Measurements from ENCODE around the gene POLD4. TPM values are rescaled to one million over a fixed set of nuclear protein-coding genes. Genes with fewer than 3 reads are reported as not detected.

The POLD4 gene
- total and polyA plus RNA-seq, 2 of the 13 experiments (the other 11 are each of a cell fraction or from before 2014, with no cell fraction given): 10.5 to 27.4 TPM

DNA sequence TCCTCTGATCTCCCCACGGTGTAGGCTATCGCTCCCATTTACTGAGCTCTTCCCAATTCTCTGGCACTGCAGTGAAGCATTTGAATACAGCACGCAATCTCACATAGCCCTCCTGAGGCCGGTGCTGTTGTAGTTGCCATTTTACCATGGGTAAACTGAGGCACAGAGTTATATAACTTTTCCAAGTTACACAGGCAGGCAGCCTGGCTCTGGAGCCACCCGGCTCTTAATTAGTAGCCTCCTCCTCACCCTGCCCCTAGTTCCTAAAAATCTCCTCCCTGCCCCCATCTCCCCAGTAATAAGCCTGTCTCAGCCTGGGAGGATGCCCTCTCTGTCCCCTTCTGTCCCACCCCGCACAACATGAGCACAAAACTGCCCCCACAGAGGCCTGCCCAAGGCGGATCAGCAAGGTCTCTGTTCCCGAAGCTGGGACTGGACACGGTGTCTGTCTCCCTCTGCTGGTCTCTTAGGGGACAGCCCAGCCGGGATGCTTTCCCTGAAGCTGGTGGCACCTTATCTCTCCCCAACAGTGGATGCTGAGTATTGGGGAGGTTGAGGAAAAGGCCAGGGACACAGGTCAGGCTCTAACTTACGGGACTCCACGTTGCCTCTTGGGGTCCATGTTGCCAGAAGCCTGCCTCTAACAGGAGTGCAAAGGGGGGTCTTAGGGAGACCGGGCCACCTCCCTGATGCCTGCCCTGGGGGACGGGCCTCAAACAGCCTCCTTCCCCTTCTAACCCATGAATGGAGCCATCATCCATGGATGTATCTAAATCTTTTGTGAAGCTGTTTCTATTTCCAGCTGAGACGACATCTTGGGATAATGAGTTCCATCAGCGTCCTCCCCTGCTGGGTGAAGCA, 29.2 kb upstream of the POLD4 start:
- H3K4me2 ChIP-seq (ENCODE audit: low read depth, low read length): no peak overlapping the region
- no peak overlapping the region for H2AFZ ChIP-seq (ENCODE audit: low read length)
- no peak overlapping the region for H3K4me3 ChIP-seq (replicated peaks in 1 of 3; ENCODE audit: insufficient read depth in 1 of 3, low read depth in 2 of 3, low read length in 3 of 3)
- in situ Hi-C loops (cut with HindIII; ENCODE audit: extremely low pct_ligation_motif_present, low pct_unique_long_range_greater_than_20kb): loop anchor here (5.0 kb wide), 1 partner anchor 120 kb away; no protein-coding TSS in a partner anchor
- 14% methylated on average over 11 of the region's 16 CpGs for WGBS (ENCODE audit: low lambda C conversion rate)
- ChIA-PET POLR2A (interaction anchor here (1.0 to 18.5 kb wide), 4 partner anchors 9 to 29 kb away, joined by 3 to 365 read pairs (median 4); partner anchors contain the start of genes CLCF1, POLD4, PPP1CA and RAD9A), CTCF (ENCODE audit: low intra/inter-chr PET ratio, low total read pairs) (interaction anchor here (1.3 to 2.3 kb wide), 5 partner anchors 11 to 36 kb away, joined by 5 to 45 read pairs (median 6); partner anchors contain the start of gene POLD4)
- H3K9ac ChIP-seq (ENCODE audit: insufficient read depth, low read depth, low read length): no peak overlapping the region
- H4K20me1 ChIP-seq (ENCODE audit: insufficient read depth, low read length): no peaks in the 10 kb centered on the region
- peaks cover 30% of the 10 kb centered on the region for H3K4me1 ChIP-seq (ENCODE audit: insufficient read depth, low read length)
- intact Hi-C loops (cut with micrococcal nuclease; ENCODE audit: unreplicated experiment): loop anchor here (1.0 to 10.0 kb wide), 2 partner anchors 25 to 138 kb away; no protein-coding TSS in a partner anchor
- DNase-seq (ENCODE audit: low spot score): peak; percentile 67
- H3K79me2 ChIP-seq (ENCODE audit: insufficient read depth, low read length): no peaks in the 10 kb centered on the region
- peak; percentile 86 for ATAC-seq
- no peaks in the 10 kb centered on the region for H3K9me3 ChIP-seq (ENCODE audit: low read length)
- H3K27me3 ChIP-seq (ENCODE audit: control insufficient read depth in 1 of 2, insufficient read depth in 2 of 2, low read length in 2 of 2): peaks cover 1 to 40% of the 10 kb centered on the region in 2 experiments; a peak in 3 of 5 replicates
- peak; percentile 85 for FAIRE-seq
- H3K36me3 ChIP-seq (replicated peaks in 1 of 2; ENCODE audit: control insufficient read depth in 1 of 2, insufficient read depth in 2 of 2, low read length in 2 of 2): no peaks in the 10 kb centered on the region
- H3K27ac ChIP-seq (ENCODE audit: extremely low read length, insufficient read depth, low read length): no peak overlapping the region
- no TSS peak for BruUV-seq (replicated peaks)
- TF ChIP-seq TBX2 (CRISPR knock-in tag; IDR thresholded peaks at IDR 0.05; ENCODE audit: borderline replicate concordance) (peak; percentile 38; the same call in 1 of the 2 replicates), SMARCE1 (IDR thresholded peaks at IDR 0.05; ENCODE audit: borderline replicate concordance) (no peak), KAT8 (CRISPR knock-in tag; IDR thresholded peaks at IDR 0.05) (0 out of 2 replicates have a peak, but pooled peaks have one; percentile 21), KLF12 (CRISPR knock-in tag; IDR thresholded peaks at IDR 0.05; ENCODE audit: borderline replicate concordance) (no peak), IRF2 (CRISPR knock-in tag; IDR thresholded peaks at IDR 0.05) (no peak), JUN (CRISPR knock-in tag; IDR thresholded peaks at IDR 0.05) (no peak), RBM39 (IDR thresholded peaks at IDR 0.05; ENCODE audit: low read depth, low read length, poor library complexity, severe bottlenecking) (peak; percentile 48), ZNF468 (CRISPR knock-in tag; IDR thresholded peaks at IDR 0.05) (no peak), NR2F1 (CRISPR knock-in tag; IDR thresholded peaks at IDR 0.05) (no peak), ZMAT5 (CRISPR knock-in tag; IDR thresholded peaks at IDR 0.05; ENCODE audit: borderline replicate concordance, low read depth) (no peak), ZBTB14 (CRISPR knock-in tag; IDR thresholded peaks at IDR 0.05) (no peak), MATR3 (CRISPR knock-in tag; IDR thresholded peaks at IDR 0.05) (no peak), FOSL2 (CRISPR knock-in tag; IDR thresholded peaks at IDR 0.05) (peak; percentile 54)
- TF ChIP-seq, protein P1, sequence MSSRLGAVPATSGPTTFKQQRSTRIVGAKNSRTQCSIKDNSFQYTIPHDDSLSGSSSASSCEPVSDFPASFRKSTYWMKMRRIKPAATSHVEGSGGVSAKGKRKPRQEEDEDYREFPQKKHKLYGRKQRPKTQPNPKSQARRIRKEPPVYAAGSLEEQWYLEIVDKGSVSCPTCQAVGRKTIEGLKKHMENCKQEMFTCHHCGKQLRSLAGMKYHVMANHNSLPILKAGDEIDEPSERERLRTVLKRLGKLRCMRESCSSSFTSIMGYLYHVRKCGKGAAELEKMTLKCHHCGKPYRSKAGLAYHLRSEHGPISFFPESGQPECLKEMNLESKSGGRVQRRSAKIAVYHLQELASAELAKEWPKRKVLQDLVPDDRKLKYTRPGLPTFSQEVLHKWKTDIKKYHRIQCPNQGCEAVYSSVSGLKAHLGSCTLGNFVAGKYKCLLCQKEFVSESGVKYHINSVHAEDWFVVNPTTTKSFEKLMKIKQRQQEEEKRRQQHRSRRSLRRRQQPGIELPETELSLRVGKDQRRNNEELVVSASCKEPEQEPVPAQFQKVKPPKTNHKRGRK (CRISPR knock-in tag; IDR thresholded peaks at IDR 0.05): no peak
- TF ChIP-seq, protein P2, sequence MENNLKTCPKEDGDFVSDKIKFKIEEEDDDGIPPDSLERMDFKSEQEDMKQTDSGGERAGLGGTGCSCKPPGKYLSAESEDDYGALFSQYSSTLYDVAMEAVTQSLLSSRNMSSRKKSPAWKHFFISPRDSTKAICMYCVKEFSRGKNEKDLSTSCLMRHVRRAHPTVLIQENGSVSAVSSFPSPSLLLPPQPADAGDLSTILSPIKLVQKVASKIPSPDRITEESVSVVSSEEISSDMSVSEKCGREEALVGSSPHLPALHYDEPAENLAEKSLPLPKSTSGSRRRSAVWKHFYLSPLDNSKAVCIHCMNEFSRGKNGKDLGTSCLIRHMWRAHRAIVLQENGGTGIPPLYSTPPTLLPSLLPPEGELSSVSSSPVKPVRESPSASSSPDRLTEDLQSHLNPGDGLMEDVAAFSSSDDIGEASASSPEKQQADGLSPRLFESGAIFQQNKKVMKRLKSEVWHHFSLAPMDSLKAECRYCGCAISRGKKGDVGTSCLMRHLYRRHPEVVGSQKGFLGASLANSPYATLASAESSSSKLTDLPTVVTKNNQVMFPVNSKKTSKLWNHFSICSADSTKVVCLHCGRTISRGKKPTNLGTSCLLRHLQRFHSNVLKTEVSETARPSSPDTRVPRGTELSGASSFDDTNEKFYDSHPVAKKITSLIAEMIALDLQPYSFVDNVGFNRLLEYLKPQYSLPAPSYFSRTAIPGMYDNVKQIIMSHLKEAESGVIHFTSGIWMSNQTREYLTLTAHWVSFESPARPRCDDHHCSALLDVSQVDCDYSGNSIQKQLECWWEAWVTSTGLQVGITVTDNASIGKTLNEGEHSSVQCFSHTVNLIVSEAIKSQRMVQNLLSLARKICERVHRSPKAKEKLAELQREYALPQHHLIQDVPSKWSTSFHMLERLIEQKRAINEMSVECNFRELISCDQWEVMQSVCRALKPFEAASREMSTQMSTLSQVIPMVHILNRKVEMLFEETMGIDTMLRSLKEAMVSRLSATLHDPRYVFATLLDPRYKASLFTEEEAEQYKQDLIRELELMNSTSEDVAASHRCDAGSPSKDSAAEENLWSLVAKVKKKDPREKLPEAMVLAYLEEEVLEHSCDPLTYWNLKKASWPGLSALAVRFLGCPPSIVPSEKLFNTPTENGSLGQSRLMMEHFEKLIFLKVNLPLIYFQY (CRISPR knock-in tag; IDR thresholded peaks at IDR 0.05; ENCODE audit: borderline replicate concordance): no peak
